Neural progenitor cell (in vitro differentiated cells): ENCODE results near the gene IKBKE.

ENCODE experiments used
- CTCF ChIP-seq: fragments of 200-600 bp; sonication (generic); IDR thresholded peaks from 2 replicates; pipeline ENCODE4 v1.5.1; 2017; ENCODE audit warnings: antibody characterized with exemption, mild to moderate bottlenecking
- EZH2 ChIP-seq: fragments of 200-600 bp; sonication (generic); IDR thresholded peaks from 2 replicates; pipeline ENCODE4 v1.6.1; 2017; ENCODE audit warnings: antibody characterized with exemption, mild to moderate bottlenecking, moderate library complexity
- EZH2phosphoT487 ChIP-seq: fragments of 200-600 bp; sonication (generic); IDR thresholded peaks from 2 replicates; pipeline ENCODE4 v1.6.1; 2017; ENCODE audit warnings: antibody characterized with exemption

GRCh38 chr1:206472024-206472423, 1.7 kb downstream of the IKBKE start:
- TF ChIP-seq CTCF (no peak), EZH2phosphoT487 (no peak), EZH2 (no peak)
